ENCODE measurements around the gene LRRC19. TPM values are rescaled to one million over a fixed set of nuclear protein-coding genes. Genes with fewer than 3 reads are reported as not detected.

The LRRC19 gene, protein sequence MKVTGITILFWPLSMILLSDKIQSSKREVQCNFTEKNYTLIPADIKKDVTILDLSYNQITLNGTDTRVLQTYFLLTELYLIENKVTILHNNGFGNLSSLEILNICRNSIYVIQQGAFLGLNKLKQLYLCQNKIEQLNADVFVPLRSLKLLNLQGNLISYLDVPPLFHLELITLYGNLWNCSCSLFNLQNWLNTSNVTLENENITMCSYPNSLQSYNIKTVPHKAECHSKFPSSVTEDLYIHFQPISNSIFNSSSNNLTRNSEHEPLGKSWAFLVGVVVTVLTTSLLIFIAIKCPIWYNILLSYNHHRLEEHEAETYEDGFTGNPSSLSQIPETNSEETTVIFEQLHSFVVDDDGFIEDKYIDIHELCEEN
- total RNA-seq: not detected

DNA sequence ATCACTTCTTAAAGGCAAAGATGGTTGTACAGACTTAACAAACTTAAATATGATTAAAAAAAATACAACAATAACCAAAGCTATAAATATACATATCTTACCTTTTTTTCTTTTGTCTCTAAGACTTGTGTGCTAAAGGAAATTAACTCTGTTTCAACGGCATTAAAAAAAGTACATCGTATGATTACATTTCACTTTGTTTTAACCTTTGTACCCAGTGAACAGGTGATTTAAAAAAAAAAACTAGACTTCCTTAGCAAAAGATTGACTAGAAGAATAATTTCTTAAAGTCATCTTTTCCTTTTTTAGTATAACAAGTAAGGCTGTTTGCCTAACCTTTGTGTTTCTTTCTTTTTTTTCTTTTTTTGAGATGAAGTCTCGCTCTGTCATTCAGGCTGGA lies at the start of gene LRRC19:
TSS of gene LRRC19 (minus strand) at position 182 of the 400 bp plus-strand sequence. CDS start 5,978 bp downstream, outside the sequence.
- no peak for ATAC-seq
- Mint-ChIP-seq H3K27me3 (no peaks in the 10 kb centered on the region), H3K4me1 (ENCODE audit: low read depth in 2 of 2) (no peaks in the 10 kb centered on the region), H3K9me3 (no peaks in the 10 kb centered on the region), H3K27ac (no peak within 1 kb of the TSS), H3K36me3 (no peaks in the 10 kb centered on the region), H3K4me3 (no peak within 1 kb of the TSS)
- no peak for DNase-seq (ENCODE audit: low spot score)

DNA sequence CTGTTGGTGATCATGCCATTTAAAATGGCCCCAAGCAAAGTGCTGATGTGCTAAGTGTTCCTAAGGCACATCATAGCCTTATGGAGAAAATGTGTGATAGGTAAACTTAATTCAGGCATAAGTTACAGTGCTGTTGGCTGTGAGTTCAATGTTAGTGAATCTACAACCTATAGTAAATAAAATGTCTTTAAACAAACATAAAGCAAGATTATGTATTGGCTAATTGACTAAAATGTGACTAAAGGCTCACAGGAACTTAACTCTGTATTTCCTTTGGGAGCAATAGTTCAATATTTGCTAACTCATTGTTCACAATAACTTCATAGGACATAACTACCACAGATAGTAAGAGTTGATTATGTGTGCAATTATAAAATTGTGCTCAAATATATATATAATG lies 49.4 kb upstream of the LRRC19 start:
- Mint-ChIP-seq H3K9me3 (no peaks in the 10 kb centered on the region), H3K36me3 (no peaks in the 10 kb centered on the region), H3K27me3 (no peaks in the 10 kb centered on the region), H3K27ac (no peak overlapping the region), H3K4me1 (ENCODE audit: low read depth in 2 of 2) (no peaks in the 10 kb centered on the region), H3K4me3 (no peak overlapping the region)
- ATAC-seq (no peak), DNase-seq (ENCODE audit: low spot score) (no peak)

GRCh38 chr9:27054125-27054524 lies 48.7 kb upstream of the LRRC19 start:
- no peaks in the 10 kb centered on the region for H3K9me3 Mint-ChIP-seq
- H3K27ac Mint-ChIP-seq: no peak overlapping the region

DNA sequence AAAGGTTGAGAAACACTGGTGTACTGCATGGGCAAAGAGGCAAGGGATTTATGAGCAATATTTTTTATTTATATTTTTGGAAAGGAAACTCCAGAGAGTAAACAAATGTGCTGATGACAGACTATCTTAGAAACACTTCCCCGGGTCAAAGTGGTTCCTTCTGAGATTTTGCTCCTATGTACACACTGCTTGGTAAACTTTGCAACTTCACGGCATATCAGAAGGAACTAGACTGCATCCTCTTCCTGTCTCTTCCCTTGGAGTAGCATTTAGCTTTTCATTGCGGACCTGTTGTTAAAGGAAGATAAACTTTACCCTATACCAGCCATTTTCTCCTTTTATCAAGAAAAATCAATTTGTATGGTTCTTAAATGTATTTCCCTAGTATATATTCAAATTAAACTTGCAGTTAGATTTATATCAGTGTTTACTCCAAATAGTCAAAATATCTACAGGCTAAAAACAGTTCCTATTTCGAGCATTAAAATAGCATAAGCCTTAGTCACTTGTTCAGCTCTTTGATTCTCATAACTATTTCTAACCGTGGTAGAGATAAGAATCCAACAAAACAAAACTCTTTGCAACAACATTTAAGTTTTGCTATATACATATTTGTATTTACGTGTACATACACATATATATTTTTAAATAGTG lies 48.0 kb upstream of the LRRC19 start:
- ATAC-seq: no peak
- no peak overlapping the region for H3K4me3 Mint-ChIP-seq
- no peaks in the 10 kb centered on the region for H3K36me3 Mint-ChIP-seq
- DNase-seq (ENCODE audit: low spot score): no peak
- H3K4me1 Mint-ChIP-seq (ENCODE audit: low read depth in 2 of 2): no peaks in the 10 kb centered on the region
- H3K27me3 Mint-ChIP-seq: no peaks in the 10 kb centered on the region
- H3K9me3 Mint-ChIP-seq: no peaks in the 10 kb centered on the region
- H3K27ac Mint-ChIP-seq: no peak overlapping the region

More at GRCh38 chr9:27054125-27054524, 48.7 kb upstream of the LRRC19 start:
- no peaks in the 10 kb centered on the region for H3K36me3 Mint-ChIP-seq
- no peak for ATAC-seq
- H3K27me3 Mint-ChIP-seq: no peaks in the 10 kb centered on the region
- no peak for DNase-seq (ENCODE audit: low spot score)
- H3K4me3 Mint-ChIP-seq: no peak overlapping the region
- no peaks in the 10 kb centered on the region for H3K4me1 Mint-ChIP-seq (ENCODE audit: low read depth in 2 of 2)

DNA sequence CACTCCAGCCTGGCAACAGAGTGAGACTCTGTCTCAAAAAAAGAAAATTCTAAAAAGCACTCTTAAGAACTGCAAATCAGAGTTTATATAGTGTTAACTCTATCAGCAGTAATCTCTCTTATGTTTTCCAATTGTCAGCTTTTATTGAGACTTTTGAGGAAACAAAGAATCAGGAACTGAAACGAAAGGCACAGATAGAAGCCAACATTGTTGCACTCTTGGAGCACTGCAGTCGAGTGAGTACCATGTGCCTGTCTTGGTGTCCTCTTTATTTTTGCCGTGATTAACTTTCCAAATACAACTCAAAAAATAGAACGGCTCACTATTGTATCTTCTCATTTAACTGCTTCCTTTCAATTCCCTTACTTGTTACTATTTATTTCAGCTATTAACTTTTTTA lies 41.7 kb upstream of the LRRC19 start:
- no peaks in the 10 kb centered on the region for H3K4me1 Mint-ChIP-seq (ENCODE audit: low read depth in 2 of 2)
- no peak for DNase-seq (ENCODE audit: low spot score)
- H3K27ac Mint-ChIP-seq: no peak overlapping the region
- no peaks in the 10 kb centered on the region for H3K27me3 Mint-ChIP-seq
- H3K36me3 Mint-ChIP-seq: no peaks in the 10 kb centered on the region
- no peak for ATAC-seq
- H3K9me3 Mint-ChIP-seq: no peaks in the 10 kb centered on the region
- H3K4me3 Mint-ChIP-seq: no peak overlapping the region

DNA sequence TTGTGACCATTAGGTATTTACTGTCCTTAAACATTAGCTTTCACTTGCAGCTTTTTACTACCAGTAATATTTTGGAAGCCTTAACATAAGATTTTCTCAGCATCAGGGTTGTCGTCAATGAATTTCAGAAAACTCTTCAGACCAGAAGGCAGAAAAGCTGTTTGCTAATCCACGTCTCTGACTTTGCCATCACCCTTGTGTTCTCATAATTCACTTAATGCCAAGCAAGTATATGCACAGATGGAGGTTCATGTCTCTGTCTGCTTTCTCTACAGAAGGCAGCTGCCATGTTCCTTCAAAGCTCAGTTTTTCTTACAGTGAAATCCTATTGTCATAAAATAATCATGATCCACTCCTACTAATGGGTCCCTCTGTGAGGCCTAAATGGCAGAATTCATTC lies 37.7 kb upstream of the LRRC19 start:
- H3K4me3 Mint-ChIP-seq: no peak overlapping the region
- no peaks in the 10 kb centered on the region for H3K27me3 Mint-ChIP-seq
- H3K27ac Mint-ChIP-seq: no peak overlapping the region
- H3K9me3 Mint-ChIP-seq: no peaks in the 10 kb centered on the region
- no peaks in the 10 kb centered on the region for H3K36me3 Mint-ChIP-seq
- H3K4me1 Mint-ChIP-seq (ENCODE audit: low read depth in 2 of 2): no peaks in the 10 kb centered on the region
- DNase-seq (ENCODE audit: low spot score) (no peak), ATAC-seq (no peak)

DNA sequence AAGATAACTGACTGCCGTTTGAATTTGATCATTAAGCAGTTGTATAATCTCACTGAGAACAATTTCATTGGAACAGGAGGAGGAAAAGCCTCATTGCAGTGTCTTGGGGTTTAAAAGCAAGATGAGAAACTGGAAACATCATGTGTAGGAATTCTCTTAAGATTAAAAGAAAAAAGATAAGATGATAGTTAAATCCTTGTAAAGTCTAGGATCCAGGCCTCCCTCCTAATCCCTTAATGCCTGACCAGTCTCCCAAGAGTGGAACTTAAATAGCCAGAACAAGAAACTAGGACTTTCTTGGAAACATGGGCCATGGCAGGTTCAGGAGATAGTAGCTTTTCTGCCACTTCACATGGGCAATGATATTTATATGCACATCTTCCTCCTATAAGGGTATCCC lies 37.0 kb upstream of the LRRC19 start:
- no peak overlapping the region for H3K27ac Mint-ChIP-seq

GRCh38 chr9:27041746-27042145 lies 36.3 kb upstream of the LRRC19 start:
- H3K27me3 Mint-ChIP-seq: no peaks in the 10 kb centered on the region
- H3K27ac Mint-ChIP-seq: no peak overlapping the region
- H3K4me3 Mint-ChIP-seq: no peak overlapping the region
- no peaks in the 10 kb centered on the region for H3K9me3 Mint-ChIP-seq
- DNase-seq (ENCODE audit: low spot score) (no peak), ATAC-seq (no peak)
- H3K4me1 Mint-ChIP-seq (ENCODE audit: low read depth in 2 of 2): no peaks in the 10 kb centered on the region
- H3K36me3 Mint-ChIP-seq: no peaks in the 10 kb centered on the region

More for the DNA sequence above, 37.0 kb upstream of the LRRC19 start:
- H3K36me3 Mint-ChIP-seq: no peaks in the 10 kb centered on the region
- no peak for ATAC-seq
- H3K27me3 Mint-ChIP-seq: no peaks in the 10 kb centered on the region
- H3K4me3 Mint-ChIP-seq: no peak overlapping the region
- no peaks in the 10 kb centered on the region for H3K9me3 Mint-ChIP-seq
- no peak for DNase-seq (ENCODE audit: low spot score)
- no peaks in the 10 kb centered on the region for H3K4me1 Mint-ChIP-seq (ENCODE audit: low read depth in 2 of 2)

DNA sequence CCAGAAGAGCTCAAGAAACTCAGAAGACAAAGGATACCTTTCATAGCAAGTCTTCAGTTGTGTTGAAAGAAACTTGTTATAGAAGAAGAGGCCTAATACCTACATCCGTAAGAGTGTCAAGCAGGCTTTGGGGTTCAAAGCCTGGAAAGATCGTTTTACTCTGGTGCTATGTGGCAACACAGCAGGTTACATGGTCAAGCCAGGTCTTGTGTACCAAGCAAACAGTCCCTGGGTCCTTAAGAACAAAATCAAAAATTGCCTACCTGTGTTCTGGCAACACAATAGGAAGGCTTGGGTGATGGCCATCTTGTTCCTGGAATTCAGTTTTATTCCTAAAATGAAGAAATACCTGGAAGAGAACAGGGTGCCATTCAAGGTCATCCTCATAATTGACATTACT lies 32.0 kb upstream of the LRRC19 start:
- Mint-ChIP-seq H3K9me3 (no peaks in the 10 kb centered on the region), H3K4me3 (no peak overlapping the region), H3K27ac (no peak overlapping the region), H3K36me3 (no peaks in the 10 kb centered on the region), H3K4me1 (ENCODE audit: low read depth in 2 of 2) (no peaks in the 10 kb centered on the region), H3K27me3 (no peaks in the 10 kb centered on the region)
- DNase-seq (ENCODE audit: low spot score) (no peak), ATAC-seq (no peak)

- H3K27me3 Mint-ChIP-seq: no peaks in the 10 kb centered on the region
- no peaks in the 10 kb centered on the region for H3K4me1 Mint-ChIP-seq (ENCODE audit: low read depth in 2 of 2)
- ATAC-seq (no peak), DNase-seq (ENCODE audit: low spot score) (no peak)
- no peaks in the 10 kb centered on the region for H3K9me3 Mint-ChIP-seq
- no peak overlapping the region for H3K27ac Mint-ChIP-seq
- no peak overlapping the region for H3K4me3 Mint-ChIP-seq
- H3K36me3 Mint-ChIP-seq: no peaks in the 10 kb centered on the region
Observed at GRCh38 chr9:27033815-27034403, 28.4 kb upstream of the LRRC19 start.

DNA sequence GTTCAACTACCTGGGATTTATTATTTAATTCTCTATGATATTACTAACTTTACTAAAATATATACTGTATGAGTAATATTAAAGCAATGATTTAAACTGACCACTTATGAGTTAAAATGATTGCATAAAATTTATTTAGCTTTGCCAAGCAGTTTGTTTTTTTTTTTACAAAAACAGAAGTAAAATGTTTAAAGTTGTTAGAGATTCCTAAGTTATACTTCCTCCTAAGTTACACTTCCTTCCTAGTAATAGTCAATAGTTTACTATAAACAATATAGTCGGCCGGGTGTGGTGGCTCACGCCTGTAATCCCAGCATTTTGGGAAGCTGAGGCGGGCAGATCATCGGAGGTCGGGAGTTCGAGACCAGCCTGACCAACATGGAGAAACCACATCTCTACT lies 23.7 kb upstream of the LRRC19 start:
- DNase-seq (ENCODE audit: low spot score): no peak
- Mint-ChIP-seq H3K36me3 (peaks cover 6% of the 10 kb centered on the region), H3K27ac (no peak overlapping the region), H3K4me1 (ENCODE audit: low read depth in 2 of 2) (no peaks in the 10 kb centered on the region), H3K4me3 (no peak overlapping the region), H3K9me3 (no peaks in the 10 kb centered on the region), H3K27me3 (no peaks in the 10 kb centered on the region)
- no peak for ATAC-seq

- Mint-ChIP-seq H3K4me3 (no peak overlapping the region), H3K36me3 (peaks cover 15% of the 10 kb centered on the region), H3K9me3 (no peaks in the 10 kb centered on the region), H3K4me1 (ENCODE audit: low read depth in 2 of 2) (no peaks in the 10 kb centered on the region), H3K27me3 (no peaks in the 10 kb centered on the region), H3K27ac (no peak overlapping the region)
- no peak for ATAC-seq
- DNase-seq (ENCODE audit: low spot score): no peak
Observed at GRCh38 chr9:27022920-27023319, 17.4 kb upstream of the LRRC19 start.

GRCh38 chr9:27019589-27019988 lies 14.1 kb upstream of the LRRC19 start:
- DNase-seq (ENCODE audit: low spot score): no peak
- H3K9me3 Mint-ChIP-seq: no peaks in the 10 kb centered on the region
- no peaks in the 10 kb centered on the region for H3K27me3 Mint-ChIP-seq
- no peak for ATAC-seq
- H3K4me3 Mint-ChIP-seq: no peak overlapping the region
- no peaks in the 10 kb centered on the region for H3K4me1 Mint-ChIP-seq (ENCODE audit: low read depth in 2 of 2)
- peaks cover 13% of the 10 kb centered on the region for H3K36me3 Mint-ChIP-seq
- no peak overlapping the region for H3K27ac Mint-ChIP-seq

- H3K9me3 Mint-ChIP-seq: no peaks in the 10 kb centered on the region
- ATAC-seq (no peak), DNase-seq (ENCODE audit: low spot score) (no peak)
- H3K4me3 Mint-ChIP-seq: no peak overlapping the region
- no peaks in the 10 kb centered on the region for H3K4me1 Mint-ChIP-seq (ENCODE audit: low read depth in 2 of 2)
- H3K27ac Mint-ChIP-seq: no peak overlapping the region
- H3K36me3 Mint-ChIP-seq: no peaks in the 10 kb centered on the region
- H3K27me3 Mint-ChIP-seq: no peaks in the 10 kb centered on the region
Observed at GRCh38 chr9:27003426-27004077, 1.9 kb downstream of the LRRC19 start.
